Mesothelial cell of epicardium (in vitro differentiated cells): ENCODE measurements around the gene GRIK1. TPM values are rescaled to one million over a fixed set of nuclear protein-coding genes. Genes with fewer than 3 reads are reported as not detected.

ENCODE experiments used
- DNase-seq, 2 experiments: peaks; one replicate each; pipeline ENCODE4 v3.0.0; 2021; ENCODE audit warnings: low spot score in 2 of 2; ENCODE audit not compliant: unreplicated experiment in 2 of 2
- H3K27ac Mint-ChIP-seq: 2 replicates; pipeline ENCODE4 v1.8.0; 2021; ENCODE audit warnings: mixed read lengths
- H3K27me3 Mint-ChIP-seq: 2 replicates; pipeline ENCODE4 v1.8.0; 2021; ENCODE audit warnings: low read depth, mixed read lengths
- H3K36me3 Mint-ChIP-seq: 2 replicates; pipeline ENCODE4 v1.8.0; 2021; ENCODE audit warnings: mixed read lengths
- H3K4me1 Mint-ChIP-seq: 2 replicates; pipeline ENCODE4 v1.8.0; 2021; ENCODE audit warnings: mixed read lengths
- H3K4me3 Mint-ChIP-seq: 2 replicates; pipeline ENCODE4 v1.8.0; 2021; ENCODE audit warnings: mild to moderate bottlenecking, moderate library complexity, mixed read lengths
- H3K9me3 Mint-ChIP-seq: 2 replicates; pipeline ENCODE4 v1.8.0; 2021; ENCODE audit warnings: mixed read lengths
- CTCF ChIP-seq: fragments of 200-600 bp; sonication (generic); IDR thresholded peaks from one replicate; pipeline ENCODE4 v1.5.0; 2021; ENCODE audit warnings: antibody characterized with exemption; ENCODE audit not compliant: unreplicated experiment
- total RNA-seq: library from RNA; stranded (reverse); gene quantifications from 3 replicates; pipeline ENCODE4 v1.2.1, GENCODE V29; 2021

Gene GRIK1
- total RNA-seq, 1 donor from 2014 or later: 5.9 TPM

- H3K4me3 Mint-ChIP-seq: no peak overlapping the region
- TF ChIP-seq CTCF: no peak
- no peaks in the 10 kb centered on the region for H3K9me3 Mint-ChIP-seq
These were observed 382.6 kb downstream of the GRIK1 start for GRCh38 chr21:29557200-29557599.

GRCh38 chr21:29555601-29556000, 384.2 kb downstream of the GRIK1 start:
- Mint-ChIP-seq H3K27me3 (no peaks in the 10 kb centered on the region), H3K4me1 (peaks cover 8% of the 10 kb centered on the region), H3K4me3 (no peak overlapping the region), H3K36me3 (no peaks in the 10 kb centered on the region), H3K9me3 (no peaks in the 10 kb centered on the region), H3K27ac (no peak overlapping the region)
- DNase-seq: no peak
- TF ChIP-seq CTCF: no peak

More at GRCh38 chr21:29557200-29557599, 382.6 kb downstream of the GRIK1 start:
- H3K36me3 Mint-ChIP-seq: no peaks in the 10 kb centered on the region
- DNase-seq: no peak
- H3K27me3 Mint-ChIP-seq: no peaks in the 10 kb centered on the region
- peaks cover 8% of the 10 kb centered on the region for H3K4me1 Mint-ChIP-seq
- H3K27ac Mint-ChIP-seq: peak overlapping the region; percentile 17

- Mint-ChIP-seq H3K4me1 (no peaks in the 10 kb centered on the region), H3K27me3 (no peaks in the 10 kb centered on the region), H3K4me3 (no peak overlapping the region), H3K27ac (no peak overlapping the region), H3K36me3 (no peaks in the 10 kb centered on the region), H3K9me3 (no peaks in the 10 kb centered on the region)
- no peak for DNase-seq
- no peak for TF ChIP-seq CTCF
These were observed 389.6 kb downstream of the GRIK1 start for GRCh38 chr21:29550205-29550604.

- no peak for TF ChIP-seq CTCF
- DNase-seq: no peak
- Mint-ChIP-seq H3K27ac (no peak overlapping the region), H3K9me3 (no peaks in the 10 kb centered on the region), H3K4me1 (no peaks in the 10 kb centered on the region), H3K27me3 (no peaks in the 10 kb centered on the region), H3K4me3 (no peak overlapping the region), H3K36me3 (no peaks in the 10 kb centered on the region)
These were observed 390.2 kb downstream of the GRIK1 start for GRCh38 chr21:29549614-29550013.

- Mint-ChIP-seq H3K27ac (no peak overlapping the region), H3K4me3 (no peak overlapping the region), H3K9me3 (no peaks in the 10 kb centered on the region), H3K4me1 (no peaks in the 10 kb centered on the region), H3K27me3 (no peaks in the 10 kb centered on the region), H3K36me3 (no peaks in the 10 kb centered on the region)
- TF ChIP-seq CTCF: no peak
- no peak for DNase-seq
These were observed 391.8 kb downstream of the GRIK1 start for GRCh38 chr21:29547998-29548397.

- Mint-ChIP-seq H3K4me3 (no peak overlapping the region), H3K27ac (no peak overlapping the region), H3K36me3 (no peaks in the 10 kb centered on the region), H3K27me3 (no peaks in the 10 kb centered on the region), H3K4me1 (no peaks in the 10 kb centered on the region), H3K9me3 (no peaks in the 10 kb centered on the region)
- DNase-seq: no peak
- no peak for TF ChIP-seq CTCF
These were observed 393.7 kb downstream of the GRIK1 start for GRCh38 chr21:29546071-29546470.
